ENCODE results near the gene NUP210L.

- no peak for TF ChIP-seq CTCF (IDR thresholded peaks at IDR 0.05; ENCODE audit: insufficient read depth, low read depth, low read length)
- TF ChIP-seq EZH2 (IDR thresholded peaks at IDR 0.05; ENCODE audit: insufficient read depth, low read length) = no peak
These were observed 39.7 kb downstream of the NUP210L start for GRCh38 chr1:154115180-154115579.
